Measurements from ENCODE around the gene PRCD. TPM values are rescaled to one million over a fixed set of nuclear protein-coding genes. Genes with fewer than 3 reads are reported as not detected.
A peak's percentile ranks its signal among the peaks of the same experiment; 100 is the strongest.

Gene PRCD
- total RNA-seq, 2 experiments from 2014 or later = not detected

GRCh38 chr17:76570877-76571471 lies 31.1 kb downstream of the PRCD start:
- peaks cover 0 to 8% of the 10 kb centered on the region in 2 experiments for H3K9me3 ChIP-seq (ENCODE audit: control insufficient read depth in 1 of 2, insufficient read depth in 1 of 2, low read length in 2 of 2)
- ChIA-PET CTCF (interaction anchor here (1.6 kb wide), 1 partner anchor 48 kb away, joined by 5 read pairs; no protein-coding TSS in a partner anchor), POLR2A (interaction anchor here (0.6 kb wide), 1 partner anchor 10 kb away, joined by 3 read pairs; no protein-coding TSS in a partner anchor)
- H3K27ac ChIP-seq (ENCODE audit: low read depth in 1 of 2, low read length in 2 of 2) = no peak overlapping the region
- no peak for ATAC-seq (ENCODE audit: poor library complexity)
- DNase-seq = peak in 1 of 14 experiments; percentile 14
- peaks cover 4% of the 10 kb centered on the region for H3K27me3 Mint-ChIP-seq
- no peak overlapping the region for H3K4me3 ChIP-seq (ENCODE audit: low read length)
- no peaks in the 10 kb centered on the region for H3K27me3 ChIP-seq (ENCODE audit: control insufficient read depth in 1 of 2, insufficient read depth in 2 of 2, low read length in 2 of 2)
- intact Hi-C loops (cut with DNase I, micrococcal nuclease) = loop anchor here in 1 of 2 experiments (10.0 kb wide), 1 partner anchor 54 kb away; no protein-coding TSS in a partner anchor
- H3K4me1 Mint-ChIP-seq (ENCODE audit: low read depth) = peaks cover 24% of the 10 kb centered on the region
- H3K4me3 Mint-ChIP-seq = no peak overlapping the region
- H3K27ac Mint-ChIP-seq = no peak overlapping the region
- H3K36me3 Mint-ChIP-seq (ENCODE audit: low read depth) = peaks cover 14% of the 10 kb centered on the region
- TF ChIP-seq CTCF (IDR thresholded peaks at IDR 0.05) = no peak
- H3K4me1 ChIP-seq (ENCODE audit: insufficient read depth, low read length) = peaks cover 20% of the 10 kb centered on the region
- peaks cover 9% of the 10 kb centered on the region for H3K36me3 ChIP-seq (ENCODE audit: insufficient read depth, low read length)
- H3K9me3 Mint-ChIP-seq = no peaks in the 10 kb centered on the region

GRCh38 chr17:76572201-76572910 lies 32.5 kb downstream of the PRCD start:
- Histone ChIP-seq H3K36me3 (ENCODE audit: insufficient read depth, low read length) (peaks cover 4% of the 10 kb centered on the region), H3K4me3 (ENCODE audit: low read length) (no peak overlapping the region), H3K4me1 (ENCODE audit: insufficient read depth, low read length) (peaks cover 13% of the 10 kb centered on the region), H3K27me3 (ENCODE audit: control insufficient read depth in 1 of 2, insufficient read depth in 2 of 2, low read length in 2 of 2) (no peaks in the 10 kb centered on the region), H3K9me3 (ENCODE audit: control insufficient read depth in 1 of 2, insufficient read depth in 1 of 2, low read length in 2 of 2) (peaks cover 0 to 8% of the 10 kb centered on the region in 2 experiments), H3K27ac (ENCODE audit: low read depth in 1 of 2, low read length in 2 of 2) (no peak overlapping the region)
- Mint-ChIP-seq H3K4me3 (no peak overlapping the region), H3K27ac (no peak overlapping the region), H3K27me3 (peaks cover 4% of the 10 kb centered on the region), H3K4me1 (ENCODE audit: low read depth) (peaks cover 14% of the 10 kb centered on the region), H3K9me3 (no peaks in the 10 kb centered on the region), H3K36me3 (ENCODE audit: low read depth) (peaks cover 9% of the 10 kb centered on the region)
- ATAC-seq (ENCODE audit: poor library complexity) (no peak), DNase-seq (peak in 1 of 14 experiments; percentile 18)
- intact Hi-C loops (cut with DNase I, micrococcal nuclease) = loop anchor here in 1 of 2 experiments (10.0 kb wide), 1 partner anchor 52 kb away; no protein-coding TSS in a partner anchor
- no peak for TF ChIP-seq CTCF (IDR thresholded peaks at IDR 0.05)
- ChIA-PET CTCF (interaction anchor here (1.6 kb wide), 1 partner anchor 50 kb away, joined by 5 read pairs; no protein-coding TSS in a partner anchor), POLR2A (interaction anchor here (1.5 kb wide), 1 partner anchor 15 kb away, joined by 4 read pairs; no protein-coding TSS in a partner anchor)

- TF ChIP-seq CTCF (IDR thresholded peaks at IDR 0.05) = no peak
- H3K27me3 ChIP-seq (ENCODE audit: control insufficient read depth in 1 of 2, insufficient read depth in 2 of 2, low read length in 2 of 2) = no peaks in the 10 kb centered on the region
- H3K9me3 Mint-ChIP-seq = no peaks in the 10 kb centered on the region
- H3K27me3 Mint-ChIP-seq = peaks cover 4% of the 10 kb centered on the region
- intact Hi-C loops (cut with DNase I, micrococcal nuclease) = loop anchor here in 1 of 2 experiments (10.0 kb wide), 1 partner anchor 52 kb away; no protein-coding TSS in a partner anchor
- peaks cover 0 to 8% of the 10 kb centered on the region in 2 experiments for H3K9me3 ChIP-seq (ENCODE audit: control insufficient read depth in 1 of 2, insufficient read depth in 1 of 2, low read length in 2 of 2)
- H3K36me3 Mint-ChIP-seq (ENCODE audit: low read depth) = peaks cover 4% of the 10 kb centered on the region
- no peak overlapping the region for H3K4me3 ChIP-seq (ENCODE audit: low read length)
- H3K4me1 ChIP-seq (ENCODE audit: insufficient read depth, low read length) = peaks cover 7% of the 10 kb centered on the region
- no peak for ATAC-seq (ENCODE audit: poor library complexity)
- POLR2A ChIA-PET = interaction anchor here (1.5 kb wide), 1 partner anchor 16 kb away, joined by 4 read pairs; no protein-coding TSS in a partner anchor
- H3K27ac Mint-ChIP-seq = no peak overlapping the region
- no peak overlapping the region for H3K27ac ChIP-seq (ENCODE audit: low read depth in 1 of 2, low read length in 2 of 2)
- peak in 1 of 14 experiments; percentile 7 for DNase-seq
- peaks cover 6% of the 10 kb centered on the region for H3K4me1 Mint-ChIP-seq (ENCODE audit: low read depth)
- H3K4me3 Mint-ChIP-seq = no peak overlapping the region
- CTCF ChIA-PET = no interaction called here
- H3K36me3 ChIP-seq (ENCODE audit: insufficient read depth, low read length) = no peaks in the 10 kb centered on the region
Measured at GRCh38 chr17:76573096-76573495, 33.3 kb downstream of the PRCD start.

All from CD4-positive, alpha-beta T cell (primary cell).